Inferior parietal cortex (tissue), 1 donor: ENCODE results near the gene EVI5L.
"Not testable (repeated sequence)": the region's sequence is repeated elsewhere in the genome, so short reads cannot be mapped to it uniquely, and the experiment has no call there.

ENCODE experiments used
- DNase-seq: peaks from one replicate; pipeline ENCODE4 v3.0.0-alpha.2; 2016; ENCODE audit errors: extremely low spot score

Gene EVI5L

DNA sequence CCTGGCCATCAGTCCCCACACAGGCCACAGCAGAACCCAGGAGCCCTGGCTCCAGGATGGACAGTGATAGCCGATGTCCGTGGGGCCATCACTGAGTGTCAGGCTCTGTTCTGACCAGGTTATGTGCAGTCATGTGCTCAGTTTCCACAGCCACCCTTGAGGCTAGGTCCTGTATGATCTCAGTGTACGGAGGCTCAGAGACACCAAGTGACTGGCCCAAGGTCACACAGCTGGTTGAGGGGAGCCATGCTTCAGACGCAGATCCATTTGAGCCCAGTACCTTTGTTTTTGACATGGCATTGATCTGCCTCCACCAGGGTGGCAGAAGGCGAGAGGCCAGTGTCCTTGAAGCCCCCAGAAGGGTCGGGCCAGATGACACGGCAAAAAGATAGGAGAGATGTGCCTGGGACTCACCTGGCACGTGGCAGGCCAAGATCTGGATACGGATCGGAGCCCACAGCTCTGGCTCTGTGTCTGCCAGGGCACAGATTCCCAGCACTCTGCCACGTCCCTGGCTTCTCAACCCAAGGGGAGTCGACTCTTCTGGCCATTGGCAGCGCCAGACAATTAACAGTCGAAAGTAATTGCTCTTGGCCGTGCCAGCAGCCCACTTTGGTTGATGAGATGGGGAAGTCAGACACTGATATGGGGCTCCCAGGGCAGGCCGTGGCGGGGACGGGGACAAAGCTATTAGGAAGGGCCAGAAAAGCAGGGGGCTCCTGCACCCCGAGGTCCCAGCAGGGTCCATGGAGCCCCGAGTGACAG lies 15.6 kb downstream of the EVI5L start:
- no peak for DNase-seq

DNA sequence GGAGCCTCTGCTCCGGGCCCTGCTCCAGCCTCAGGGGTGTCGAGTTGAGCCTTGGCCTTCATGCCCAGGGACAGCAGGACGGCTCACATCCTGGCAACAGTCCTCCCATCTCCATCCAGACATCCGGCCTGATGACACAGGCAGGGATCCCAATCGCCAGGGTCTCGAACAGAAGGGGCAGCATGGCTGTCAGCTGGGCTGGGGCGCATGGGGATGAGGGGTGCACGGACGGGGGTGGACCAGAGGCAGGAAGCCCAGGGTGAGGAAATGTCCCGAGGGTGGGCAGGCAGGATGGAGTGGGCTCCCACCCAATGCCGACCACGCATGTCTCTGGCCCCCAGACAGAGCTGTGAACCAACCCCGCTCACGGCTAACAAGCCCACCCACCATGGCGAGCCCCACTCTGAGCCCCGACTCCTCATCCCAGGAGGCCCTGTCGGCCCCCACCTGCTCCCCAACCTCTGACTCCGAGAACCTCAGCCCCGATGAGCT lies 16.2 kb downstream of the EVI5L start:
- no peak for DNase-seq

DNA sequence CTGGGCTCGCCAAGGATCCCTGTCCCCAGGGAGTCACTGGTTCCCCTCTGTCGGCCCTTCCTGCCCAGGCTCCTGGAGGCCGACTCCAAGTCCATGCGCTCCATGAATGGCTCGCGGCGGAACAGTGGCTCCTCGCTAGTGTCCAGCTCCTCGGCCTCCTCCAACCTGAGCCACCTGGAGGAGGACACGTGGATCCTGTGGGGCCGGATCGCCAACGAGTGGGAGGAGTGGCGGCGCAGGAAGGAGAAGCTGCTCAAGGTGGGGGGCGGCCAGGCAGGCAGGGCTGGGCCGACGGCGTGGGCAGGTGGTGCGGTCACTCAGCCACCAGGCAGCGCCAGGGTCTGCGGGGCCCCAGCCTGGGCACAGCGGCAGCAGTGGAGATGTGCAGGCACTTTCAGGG lies 17.6 kb downstream of the EVI5L start:
- no peak for DNase-seq

DNA sequence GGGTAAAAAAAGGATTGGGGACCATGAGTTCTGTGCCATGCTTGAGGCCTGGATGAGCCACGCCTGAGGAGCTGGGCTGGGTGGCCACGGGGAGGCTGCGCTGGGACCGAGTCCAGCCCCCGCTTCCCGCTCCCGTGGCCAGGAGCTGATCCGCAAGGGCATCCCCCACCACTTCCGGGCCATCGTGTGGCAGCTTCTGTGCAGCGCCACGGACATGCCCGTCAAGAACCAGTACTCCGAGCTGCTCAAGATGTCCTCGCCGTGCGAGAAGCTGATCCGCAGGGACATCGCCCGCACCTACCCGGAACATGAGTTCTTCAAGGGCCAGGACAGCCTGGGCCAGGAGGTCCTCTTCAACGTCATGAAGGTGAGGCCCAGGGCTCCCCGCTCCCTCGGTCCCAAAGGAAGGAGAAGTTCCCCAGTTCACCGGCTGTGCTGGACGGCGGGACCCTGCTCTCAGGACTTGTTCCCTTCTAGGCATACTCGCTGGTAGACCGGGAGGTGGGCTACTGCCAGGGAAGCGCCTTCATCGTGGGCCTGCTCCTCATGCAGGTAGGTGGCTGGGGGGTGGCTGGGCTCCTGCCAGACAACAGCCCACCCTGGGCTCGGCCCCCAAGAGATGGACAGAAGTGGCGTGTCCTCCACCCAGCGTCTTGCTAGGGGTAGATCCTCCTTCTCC lies 18.9 kb downstream of the EVI5L start:
- no peak for DNase-seq

DNA sequence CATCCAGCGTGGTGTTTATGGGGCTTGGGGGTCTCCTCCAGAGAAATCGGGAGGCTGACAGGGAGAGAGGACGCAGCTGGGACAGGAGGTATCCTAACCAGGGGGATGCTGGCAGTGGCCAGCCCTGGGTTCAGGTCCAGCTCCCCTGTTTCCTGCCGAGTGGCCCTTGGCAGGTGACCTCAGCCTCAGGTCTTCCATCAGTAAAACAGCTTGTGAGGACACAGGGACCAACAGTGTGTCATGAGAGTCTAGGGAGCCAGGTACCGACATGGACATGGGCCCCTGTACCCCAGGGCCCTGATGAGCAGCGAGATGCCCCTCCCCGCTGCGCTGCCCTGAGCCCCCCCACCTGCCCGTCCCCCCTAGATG lies 19.6 kb downstream of the EVI5L start:
- DNase-seq, result no peak

DNA sequence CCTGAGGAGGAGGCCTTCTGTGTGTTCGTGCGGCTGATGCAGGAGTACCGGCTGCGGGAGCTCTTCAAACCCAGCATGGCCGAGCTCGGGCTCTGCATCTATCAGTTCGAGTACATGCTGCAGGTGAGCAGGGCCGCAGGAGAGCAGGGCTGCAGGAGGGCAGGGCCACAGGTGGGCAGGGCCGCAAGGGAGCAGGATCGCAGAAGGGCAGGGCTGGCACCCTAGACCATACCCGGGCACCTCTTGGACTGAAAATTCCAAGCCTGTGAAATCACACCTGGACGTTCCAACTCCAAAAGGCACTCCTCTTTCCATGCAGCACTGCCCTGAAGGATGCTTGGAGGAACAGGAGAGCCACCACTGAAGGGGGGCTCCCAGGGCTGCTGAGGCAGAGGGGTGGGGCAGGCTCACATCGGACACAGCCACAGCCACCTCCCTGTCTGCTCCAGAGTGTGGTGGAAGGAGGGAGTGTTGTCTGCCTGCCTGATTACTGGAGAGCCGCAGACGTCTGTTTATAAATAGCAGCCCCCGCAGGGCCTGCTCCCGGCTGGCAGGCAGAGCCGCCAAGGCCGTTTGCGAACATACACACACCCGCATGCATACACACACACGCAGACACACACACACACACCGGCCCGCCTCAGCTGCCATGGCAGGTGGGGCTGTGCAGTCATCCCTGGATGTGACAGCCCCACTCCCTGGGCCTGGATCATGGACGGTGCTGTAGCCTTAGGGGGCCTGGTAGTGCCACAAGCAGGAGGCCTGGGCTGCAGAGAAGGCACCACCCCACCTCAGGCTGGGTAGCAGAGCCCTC lies 20.2 kb downstream of the EVI5L start:
- no peak for DNase-seq

DNA sequence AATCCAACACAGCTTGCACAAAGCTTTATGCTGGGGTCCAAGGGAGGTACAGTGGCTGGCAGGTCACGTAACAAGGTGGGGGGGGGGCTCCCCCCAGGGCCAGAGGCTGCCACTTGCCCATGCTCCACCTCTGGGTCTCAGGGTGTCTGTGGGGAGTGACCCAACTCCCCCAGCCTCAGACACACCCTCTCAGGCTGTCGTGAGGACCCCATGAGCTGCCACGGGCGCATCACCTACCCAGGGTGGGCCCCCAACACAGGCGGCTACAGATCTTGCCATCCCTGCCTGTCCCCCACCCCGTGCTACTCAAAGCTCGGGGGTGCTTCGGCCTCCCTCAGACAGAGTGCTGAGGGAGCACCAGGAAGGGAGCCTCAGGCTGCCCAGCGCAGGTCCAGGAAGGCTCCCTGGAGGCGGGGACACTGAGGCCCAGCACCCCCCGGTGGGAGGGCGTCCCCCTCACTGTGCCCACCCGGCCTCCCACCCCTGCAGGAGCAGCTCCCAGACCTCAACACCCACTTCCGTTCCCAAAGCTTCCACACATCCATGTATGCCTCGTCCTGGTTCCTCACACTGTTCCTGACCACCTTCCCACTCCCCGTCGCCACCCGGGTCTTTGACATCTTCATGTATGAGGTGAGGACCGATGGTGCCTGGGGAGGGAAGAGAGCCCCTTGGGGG lies 21.1 kb downstream of the EVI5L start:
- DNase-seq, result no peak

DNA sequence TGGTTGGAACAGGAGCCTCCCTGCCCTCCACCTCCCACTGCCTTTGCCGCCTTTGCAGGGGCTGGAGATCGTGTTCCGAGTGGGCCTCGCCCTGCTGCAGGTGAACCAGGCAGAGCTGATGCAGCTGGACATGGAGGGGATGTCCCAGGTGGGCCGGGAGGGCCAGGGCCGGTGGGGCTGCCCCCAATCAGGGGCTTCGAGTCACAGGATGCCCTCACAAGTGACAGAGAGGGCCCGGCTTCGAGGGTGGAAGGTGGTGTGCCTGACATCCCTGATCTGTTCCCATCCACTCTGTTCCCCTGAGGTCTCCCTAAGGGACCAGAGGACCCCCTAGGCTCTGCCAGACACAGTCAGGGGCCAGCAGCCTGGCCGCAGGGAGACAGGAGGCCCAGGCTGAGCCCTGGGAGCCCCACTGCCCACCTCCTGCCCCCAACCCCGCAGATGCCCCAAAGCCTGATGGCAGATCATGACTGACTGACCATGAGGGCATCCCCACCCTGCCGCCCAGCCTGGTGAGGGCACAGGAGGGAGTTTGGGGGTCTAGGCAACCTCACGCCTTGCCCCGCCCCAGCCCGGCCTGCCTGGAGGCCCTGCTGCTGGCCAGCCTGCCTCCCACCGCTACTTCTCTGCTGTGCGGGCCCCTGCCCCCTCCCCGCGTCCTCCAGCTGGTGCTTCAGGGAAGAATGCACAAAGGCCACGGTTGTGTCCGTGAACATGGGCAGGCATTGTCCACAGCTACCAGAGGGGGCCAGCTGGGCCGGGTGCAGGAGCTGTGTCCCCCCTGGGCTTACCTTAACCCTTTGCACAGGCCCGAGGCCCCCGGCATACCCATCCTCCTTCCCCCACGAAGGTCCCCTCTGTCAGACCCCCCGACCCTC lies 21.8 kb downstream of the EVI5L start:
- DNase-seq, result peak; percentile 76

DNA sequence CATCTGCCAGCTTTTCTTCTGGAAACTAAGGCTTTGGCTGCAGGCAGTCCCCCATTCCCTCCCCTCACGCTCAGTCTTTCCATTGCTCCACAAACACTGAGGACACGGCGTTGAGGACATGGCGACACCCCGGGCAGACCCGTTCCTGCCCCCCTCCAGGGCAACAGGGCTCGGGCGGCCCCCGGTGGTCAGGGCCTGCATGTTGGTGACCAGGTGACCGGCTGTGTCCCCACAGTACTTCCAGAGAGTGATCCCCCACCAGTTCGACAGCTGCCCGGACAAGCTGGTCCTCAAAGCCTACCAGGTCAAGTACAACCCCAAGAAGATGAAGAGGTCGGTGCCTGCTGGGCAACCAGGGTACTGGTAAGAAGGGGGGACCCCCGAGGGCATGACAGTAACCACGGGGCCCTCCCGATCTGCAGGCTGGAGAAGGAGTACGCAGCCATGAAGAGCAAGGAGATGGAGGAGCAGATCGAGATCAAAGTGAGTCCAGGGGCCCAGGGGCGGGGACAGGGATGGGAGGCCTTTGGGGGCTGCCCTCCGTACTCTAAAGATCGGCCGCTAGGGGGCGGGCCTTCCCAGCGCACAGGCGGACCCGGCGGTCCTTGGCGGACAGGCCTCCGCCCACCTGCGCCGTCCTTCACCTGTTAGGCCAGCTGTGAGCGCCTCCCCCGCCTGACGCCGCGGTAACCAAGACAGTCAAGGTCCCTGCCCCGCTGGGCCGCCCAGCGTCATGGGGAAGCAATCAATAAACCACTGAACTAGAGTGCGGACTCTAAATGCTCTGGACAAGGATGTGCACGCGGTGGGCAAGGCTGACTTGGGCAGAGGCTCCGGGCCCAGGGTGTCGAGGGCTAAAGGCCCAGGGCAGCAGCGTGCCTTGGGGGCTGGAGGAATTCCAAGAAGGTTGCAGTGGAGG lies 23.1 kb downstream of the EVI5L start:
- DNase-seq, result peak; percentile 64

DNA sequence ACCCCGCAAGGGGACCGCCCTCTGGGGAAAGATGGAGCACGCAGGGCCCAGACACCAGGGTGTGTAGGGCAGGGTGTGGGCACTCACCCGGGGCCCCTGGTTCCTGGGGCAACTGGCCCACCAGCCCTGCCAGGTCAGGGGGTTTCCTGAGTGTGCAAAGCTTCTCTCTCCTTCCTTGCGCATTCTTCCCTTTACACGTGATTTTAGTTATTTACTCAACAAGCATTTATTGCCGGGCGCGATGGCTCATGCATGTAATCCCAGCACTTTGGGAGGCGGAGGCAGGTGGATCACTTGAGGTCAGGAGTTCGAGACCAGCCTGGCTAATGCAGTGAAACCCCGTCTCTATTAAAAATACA lies 23.7 kb downstream of the EVI5L start:
- no peak for DNase-seq

DNA sequence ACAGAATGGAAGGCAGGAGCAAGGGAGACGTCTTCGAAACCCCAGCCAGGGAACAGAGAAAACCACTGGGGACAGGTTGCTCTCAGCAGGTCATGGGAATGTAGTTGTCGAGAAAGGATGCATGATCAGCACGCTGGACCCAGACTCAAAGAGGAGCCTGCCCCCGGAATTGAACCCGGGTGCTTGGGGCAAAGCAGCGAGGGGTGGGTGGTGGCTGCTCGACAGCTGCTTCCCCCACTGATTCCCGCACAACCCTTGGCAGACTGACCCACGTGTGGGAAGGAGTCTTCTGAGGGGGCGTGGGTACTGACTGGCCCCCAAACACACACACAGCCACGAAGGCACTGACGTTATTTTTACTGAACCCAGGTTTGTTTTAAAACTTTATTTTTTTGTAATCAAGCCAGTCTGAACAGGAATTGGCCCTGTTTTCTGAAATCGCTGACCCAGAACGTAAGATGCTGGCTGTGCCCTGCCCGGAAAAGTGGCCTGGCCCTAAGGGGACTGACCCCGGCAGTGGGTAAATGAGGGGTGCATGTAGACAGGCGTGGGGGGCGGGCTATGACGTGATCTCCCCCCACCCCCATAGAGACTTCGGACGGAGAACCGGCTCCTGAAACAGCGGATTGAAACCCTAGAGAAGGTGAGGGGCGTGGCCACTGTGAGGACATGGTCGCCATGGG lies 25.5 kb downstream of the EVI5L start:
- no peak for DNase-seq

DNA sequence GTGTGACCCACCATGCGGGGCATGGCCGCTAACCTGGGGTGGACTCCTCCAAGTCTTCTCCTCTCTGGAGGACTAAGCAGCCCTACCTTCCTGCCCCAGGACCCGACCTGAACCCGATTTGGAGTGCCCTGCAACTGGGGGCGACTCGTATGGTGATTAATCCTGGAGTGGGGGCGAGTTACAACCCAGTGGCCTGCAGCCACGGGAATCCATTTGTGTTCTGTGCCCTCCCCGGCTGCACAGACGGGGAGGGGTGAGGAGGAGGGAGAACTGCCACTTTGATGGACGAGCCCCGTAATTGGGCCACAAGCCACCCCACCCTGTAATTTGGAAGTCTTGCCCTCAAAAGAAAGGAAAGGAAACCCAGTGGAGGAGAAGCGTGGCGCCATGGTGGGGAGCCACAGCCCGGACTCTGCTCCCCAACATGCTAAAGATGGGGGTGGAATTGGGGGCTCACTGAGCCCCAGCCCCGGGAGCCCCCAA lies 26.1 kb downstream of the EVI5L start:
- DNase-seq, result no peak

DNA sequence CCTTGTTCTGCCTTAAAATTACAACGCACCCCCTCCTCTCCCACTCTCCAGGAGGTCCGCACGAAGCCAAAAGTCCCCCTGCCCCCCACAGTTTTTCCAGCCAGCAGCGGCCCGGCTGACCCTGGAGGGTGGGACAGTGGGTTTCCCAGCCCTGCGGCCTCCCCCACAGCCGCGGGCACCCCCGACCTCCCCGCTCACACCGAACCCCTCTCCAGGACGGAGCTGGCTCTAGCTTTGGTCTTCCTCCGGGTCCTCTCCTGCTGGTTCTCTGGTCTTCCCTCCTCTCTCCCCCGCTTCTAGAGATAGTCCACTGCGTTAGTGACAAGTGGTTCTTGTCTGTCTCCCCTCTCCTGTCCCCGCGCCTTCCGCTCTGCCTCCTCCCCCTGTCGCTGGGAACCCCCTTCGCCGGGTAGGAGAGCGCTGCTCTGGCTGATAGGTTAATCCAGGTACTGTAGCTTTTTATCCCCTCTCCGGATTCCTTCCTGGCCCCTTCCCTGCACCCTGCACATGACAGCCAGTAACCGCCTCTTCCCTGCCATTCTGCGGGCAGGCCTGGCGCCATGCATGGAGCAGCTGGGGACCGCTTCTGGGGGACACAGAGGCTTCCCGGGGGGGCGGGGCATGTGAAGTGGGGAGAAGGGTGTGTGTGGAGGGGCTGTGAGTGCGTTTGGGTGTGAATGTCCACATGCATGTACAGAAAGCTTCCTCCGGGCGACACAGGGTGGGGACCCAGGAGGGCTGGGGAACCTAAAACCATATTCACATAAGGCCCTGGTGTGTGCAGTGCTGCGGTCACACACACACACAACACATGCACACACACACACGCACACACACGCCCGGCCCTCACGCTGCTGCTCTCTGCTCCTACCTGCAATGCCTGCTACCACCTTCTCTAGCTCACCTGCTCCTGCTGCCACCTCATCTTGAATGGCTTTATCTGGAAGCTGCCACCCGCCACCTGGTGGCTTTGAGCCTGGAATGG lies 27.0 kb downstream of the EVI5L start:
- no peak for DNase-seq

DNA sequence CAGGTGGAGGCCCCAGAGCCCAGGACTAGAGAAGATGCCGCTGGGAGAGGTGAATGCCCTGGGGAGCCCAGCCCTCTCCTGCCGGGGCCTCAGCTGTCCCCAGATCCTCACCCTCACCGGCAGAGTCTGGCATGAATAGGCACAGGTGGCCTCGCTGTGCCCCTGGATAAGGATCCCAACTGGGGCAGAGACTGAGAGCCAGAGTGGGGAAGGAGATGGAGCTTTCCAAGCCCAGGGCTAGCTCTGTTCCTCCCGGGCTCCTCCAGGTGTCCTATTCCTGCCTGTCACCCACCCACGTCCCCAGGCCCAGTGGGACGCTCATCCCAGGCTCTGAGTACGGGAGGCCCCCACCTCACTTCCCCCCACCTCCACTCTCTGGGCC lies 27.7 kb downstream of the EVI5L start:
- no peak for DNase-seq

DNA sequence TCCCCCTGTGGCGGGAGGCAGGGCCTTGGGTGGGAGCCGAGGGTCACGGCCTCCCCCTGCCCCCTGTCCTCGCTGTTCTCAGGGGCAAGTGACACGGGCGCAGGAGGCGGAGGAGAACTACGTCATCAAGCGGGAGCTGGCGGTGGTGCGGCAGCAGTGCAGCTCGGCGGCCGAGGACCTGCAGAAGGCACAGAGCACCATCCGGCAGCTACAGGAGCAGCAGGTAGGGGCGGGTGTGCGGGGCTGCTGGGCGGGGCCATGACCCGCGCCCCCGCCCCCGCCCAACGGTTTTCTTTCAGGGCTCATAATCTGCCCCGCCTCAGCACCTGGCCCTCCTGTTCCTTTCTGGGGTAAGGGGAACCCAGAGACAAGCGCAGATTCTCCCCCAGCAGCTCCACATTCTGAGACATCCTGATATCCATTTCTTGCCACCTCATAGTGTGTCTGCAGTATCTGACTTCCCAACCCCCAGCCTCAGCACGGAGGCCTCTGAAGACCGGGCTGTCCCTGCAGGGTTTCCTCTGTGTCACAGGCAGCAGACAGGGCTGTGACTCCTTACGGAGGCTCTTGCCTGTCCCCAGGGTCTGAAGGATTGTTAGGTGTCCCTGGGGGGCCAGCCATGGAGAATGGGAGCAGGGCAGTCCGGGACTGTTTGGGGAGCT lies 28.2 kb downstream of the EVI5L start:
- DNase-seq, result no peak

DNA sequence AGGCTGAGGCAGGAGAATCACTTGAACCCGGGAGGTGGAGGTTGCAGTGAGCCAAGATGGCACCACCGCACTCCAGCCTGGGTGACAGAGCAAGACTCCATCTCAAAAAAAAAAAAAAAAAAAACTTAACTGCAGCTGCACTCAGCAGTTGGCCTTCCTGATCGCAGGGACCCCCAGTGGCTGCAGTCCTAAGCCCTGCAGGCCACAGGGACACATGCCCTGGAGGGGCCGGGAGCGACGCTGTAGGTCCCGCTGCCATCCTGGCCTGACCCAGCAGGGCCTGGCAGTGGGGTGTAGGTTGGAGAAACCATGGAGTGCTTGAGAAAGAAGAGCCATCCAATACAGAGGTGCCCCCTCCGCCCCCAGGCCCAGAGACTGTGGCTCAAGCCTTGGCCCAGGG lies 29.1 kb downstream of the EVI5L start:
- not testable (repeated sequence) for DNase-seq
